Hematopoietic multipotent progenitor cell treated with erythropoietin and hydrocortisone succinate and interleukin-3 and kit ligand, for 15 days (in vitro differentiated cells): ENCODE measurements around the gene THBS4.
A peak's percentile ranks its signal among the peaks of the same experiment; 100 is the strongest.
"Not testable (repeated sequence)": the region's sequence is repeated elsewhere in the genome, so short reads cannot be mapped to it uniquely, and the experiment has no call there.

ENCODE experiments used
- DNase-seq: peaks from one replicate; pipeline ENCODE4 v3.0.0-alpha.2; 2015; ENCODE audit warnings: low spot score

THBS4 gene

GRCh38 chr5:80076131-80077050 is 41.2 kb downstream of the THBS4 start:
- no peak for DNase-seq

- DNase-seq = peak; percentile 65
Observed at GRCh38 chr5:80077051-80077714, 42.0 kb downstream of the THBS4 start.

- peak; percentile 73 for DNase-seq
Observed at GRCh38 chr5:80078921-80079320, 43.8 kb downstream of the THBS4 start.

- DNase-seq = no peak
Observed at GRCh38 chr5:80082281-80082680, 47.1 kb downstream of the THBS4 start.

GRCh38 chr5:80082731-80083100 is 47.6 kb downstream of the THBS4 start:
- DNase-seq = peak; percentile 72

GRCh38 chr5:80083101-80083890 is 48.1 kb downstream of the THBS4 start:
- peak; percentile 84 for DNase-seq

- DNase-seq = no peak
Observed at GRCh38 chr5:80090884-80091166, 55.7 kb downstream of the THBS4 start.

- DNase-seq = peak; percentile 78
Observed at GRCh38 chr5:80091792-80092192, 56.6 kb downstream of the THBS4 start.

GRCh38 chr5:80092486-80093107 is 57.4 kb downstream of the THBS4 start:
- no peak for DNase-seq

GRCh38 chr5:80093796-80094195 is 58.6 kb downstream of the THBS4 start:
- no peak for DNase-seq

- no peak for DNase-seq
Observed at GRCh38 chr5:80094236-80094738, 59.1 kb downstream of the THBS4 start.

- DNase-seq = no peak
Observed at GRCh38 chr5:80097451-80097850, 62.3 kb downstream of the THBS4 start.

GRCh38 chr5:80101993-80102392 is 66.8 kb downstream of the THBS4 start:
- DNase-seq = no peak

GRCh38 chr5:80103371-80103770 is 68.2 kb downstream of the THBS4 start:
- no peak for DNase-seq

GRCh38 chr5:80105698-80106439 is 70.7 kb downstream of the THBS4 start:
- DNase-seq = no peak

GRCh38 chr5:80106916-80107315 is 71.8 kb downstream of the THBS4 start:
- DNase-seq = no peak

- DNase-seq = no peak
Observed at GRCh38 chr5:80109646-80110478, 74.7 kb downstream of the THBS4 start.

GRCh38 chr5:80111376-80111990 is 76.3 kb downstream of the THBS4 start:
- not testable (repeated sequence) for DNase-seq

- no peak for DNase-seq
Observed at GRCh38 chr5:80114860-80115259, 79.7 kb downstream of the THBS4 start.

GRCh38 chr5:80116000-80116399 is 80.9 kb downstream of the THBS4 start:
- DNase-seq = no peak
